ENCODE data around the gene RFLNA.

- TF ChIP-seq CTCF (IDR thresholded peaks at IDR 0.05) (no peak), POLR2AphosphoS5 (IDR thresholded peaks at IDR 0.05; ENCODE audit: low read depth, low read length) (no peak; the same call in 1 of the 2 replicates), REST (IDR thresholded peaks at IDR 0.05; ENCODE audit: insufficient read depth in 1 of 2, low read depth in 2 of 2, low read length in 1 of 2) (no peak)
These were observed 52.4 kb downstream of the RFLNA start for GRCh38 chr12:124347335-124347734.
